Measurements from ENCODE around the gene PTBP1. TPM values are rescaled to one million over a fixed set of nuclear protein-coding genes. Genes with fewer than 3 reads are reported as not detected.
A peak's percentile ranks its signal among the peaks of the same experiment; 100 is the strongest.

Gene PTBP1
- total RNA-seq, 1 experiment from 2014 or later, result 712 TPM

DNA sequence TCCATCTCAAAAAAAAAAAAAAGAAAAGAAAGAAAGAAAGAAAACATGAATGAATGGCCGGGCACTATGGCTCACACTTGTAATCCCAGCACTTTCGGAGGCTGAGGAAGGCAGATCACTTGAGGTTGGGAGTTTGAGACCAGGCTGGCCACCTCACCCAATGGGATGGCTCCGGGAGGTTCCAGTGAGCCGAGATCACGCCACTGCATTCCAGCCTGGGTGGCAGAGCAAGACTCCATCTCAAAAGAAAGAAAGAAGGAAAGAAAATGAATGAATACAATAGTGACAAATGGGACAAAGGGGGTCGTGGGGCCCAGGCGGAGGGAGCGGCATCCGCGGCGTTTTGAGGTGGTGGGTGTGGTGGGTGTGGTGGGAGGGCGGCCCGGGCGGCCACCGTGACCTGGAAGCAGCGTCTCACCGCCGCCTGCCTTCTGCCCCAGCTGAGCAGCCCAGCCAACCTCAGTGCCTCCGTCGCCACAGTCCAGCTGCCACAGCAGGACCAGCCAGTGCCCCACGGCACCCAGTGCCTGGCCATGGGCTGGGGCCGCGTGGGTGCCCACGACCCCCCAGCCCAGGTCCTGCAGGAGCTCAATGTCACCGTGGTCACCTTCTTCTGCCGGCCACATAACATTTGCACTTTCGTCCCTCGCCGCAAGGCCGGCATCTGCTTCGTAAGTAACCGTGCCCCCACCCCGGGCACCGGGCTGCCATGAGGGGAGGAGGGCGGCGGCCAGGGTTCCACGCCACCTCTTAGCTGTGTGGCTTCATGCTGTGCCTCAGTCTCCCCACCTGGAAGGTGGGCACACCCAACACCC lies 48.7 kb downstream of the PTBP1 start:
- Histone ChIP-seq H4K8ac (replicated peaks; ENCODE audit: insufficient read length, low read depth, low read length) (no peak overlapping the region), H3K56ac (ENCODE audit: insufficient read length, low read depth, low read length) (no peak overlapping the region), H3K79me2 (ENCODE audit: insufficient read depth, low read length) (no peaks in the 10 kb centered on the region), H3K9ac (ENCODE audit: extremely low read depth, insufficient read length, low read length) (no peak overlapping the region), H2AK5ac (ENCODE audit: insufficient read length, low read length) (no peak overlapping the region), H2BK12ac (ENCODE audit: insufficient read length, low read depth, low read length) (no peak overlapping the region), H2BK120ac (ENCODE audit: low read depth, low read length, poor library complexity, severe bottlenecking) (no peak overlapping the region), H2AFZ (ENCODE audit: low read length) (no peak overlapping the region), H3K4ac (ENCODE audit: low read depth, low read length) (no peak overlapping the region), H2BK20ac (ENCODE audit: low read depth, low read length, poor library complexity, severe bottlenecking) (no peak overlapping the region), H3K18ac (ENCODE audit: insufficient read length, low read depth, low read length) (no peak overlapping the region), H3K27me3 (ENCODE audit: insufficient read depth, low read length) (peaks cover 3% of the 10 kb centered on the region; the same call in 1 of the 2 replicates), H3K14ac (ENCODE audit: insufficient read depth, low read length) (no peak overlapping the region), H3K23ac (ENCODE audit: insufficient read length, low read depth, low read length) (no peak overlapping the region), H3K79me1 (ENCODE audit: insufficient read depth, low read depth, low read length, poor library complexity, severe bottlenecking) (no peaks in the 10 kb centered on the region), H4K91ac (ENCODE audit: insufficient read length, low read depth, low read length) (no peak overlapping the region), H3K4me2 (ENCODE audit: insufficient read depth, insufficient read length, low read length) (no peak overlapping the region), H2BK5ac (ENCODE audit: insufficient read length, low read length) (no peak overlapping the region), H2BK15ac (ENCODE audit: low read depth, low read length) (no peak overlapping the region), H3K4me1 (ENCODE audit: insufficient read depth, low read length) (no peaks in the 10 kb centered on the region), H3T11ph (ENCODE audit: low read length) (no peak overlapping the region), H3K27ac (ENCODE audit: insufficient read length, low read depth, low read length) (no peak overlapping the region), H3K9me3 (ENCODE audit: control insufficient read depth, low read depth, low read length) (no peaks in the 10 kb centered on the region), H4K5ac (ENCODE audit: insufficient read length, low read depth, low read length) (no peak overlapping the region), H3K23me2 (ENCODE audit: insufficient read length, low read depth, low read length, poor library complexity, severe bottlenecking) (peaks cover 2% of the 10 kb centered on the region), H4K20me1 (ENCODE audit: control insufficient read depth, insufficient read depth, insufficient read length) (no peaks in the 10 kb centered on the region)
- H3K36me3 Mint-ChIP-seq (ENCODE audit: insufficient read depth in 1 of 3, low read depth in 3 of 3), result no peaks in the 10 kb centered on the region; a peak in 1 of 7 replicates
- H3K4me1 Mint-ChIP-seq, result peaks cover 2 to 11% of the 10 kb centered on the region in 2 experiments; a peak in 2 of 4 replicates
- peaks cover 0 to 4% of the 10 kb centered on the region in 2 experiments; a peak in 2 of 5 replicates for H3K9me3 Mint-ChIP-seq
- TF ChIP-seq, protein P1, sequence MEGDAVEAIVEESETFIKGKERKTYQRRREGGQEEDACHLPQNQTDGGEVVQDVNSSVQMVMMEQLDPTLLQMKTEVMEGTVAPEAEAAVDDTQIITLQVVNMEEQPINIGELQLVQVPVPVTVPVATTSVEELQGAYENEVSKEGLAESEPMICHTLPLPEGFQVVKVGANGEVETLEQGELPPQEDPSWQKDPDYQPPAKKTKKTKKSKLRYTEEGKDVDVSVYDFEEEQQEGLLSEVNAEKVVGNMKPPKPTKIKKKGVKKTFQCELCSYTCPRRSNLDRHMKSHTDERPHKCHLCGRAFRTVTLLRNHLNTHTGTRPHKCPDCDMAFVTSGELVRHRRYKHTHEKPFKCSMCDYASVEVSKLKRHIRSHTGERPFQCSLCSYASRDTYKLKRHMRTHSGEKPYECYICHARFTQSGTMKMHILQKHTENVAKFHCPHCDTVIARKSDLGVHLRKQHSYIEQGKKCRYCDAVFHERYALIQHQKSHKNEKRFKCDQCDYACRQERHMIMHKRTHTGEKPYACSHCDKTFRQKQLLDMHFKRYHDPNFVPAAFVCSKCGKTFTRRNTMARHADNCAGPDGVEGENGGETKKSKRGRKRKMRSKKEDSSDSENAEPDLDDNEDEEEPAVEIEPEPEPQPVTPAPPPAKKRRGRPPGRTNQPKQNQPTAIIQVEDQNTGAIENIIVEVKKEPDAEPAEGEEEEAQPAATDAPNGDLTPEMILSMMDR (conservative IDR thresholded peaks at IDR 0.05), result no peak
- H3K27me3 Mint-ChIP-seq (ENCODE audit: low read depth), result peaks cover 62% of the 10 kb centered on the region
- H3K4me3 Mint-ChIP-seq, result peak overlapping the region in 1 of 2 experiments; percentile 21; a peak in 1 of 5 replicates
- no peak for DNase-seq
- H3K27ac Mint-ChIP-seq, result peak overlapping the region in 2 of 3 experiments; percentile 34 to 65; a peak in 1 of 7 replicates
- WGBS (ENCODE audit: extremely low coverage, insufficient read length, low lambda C conversion rate), result no CpG with 5 or more reads among the region's 37 CpGs

Measured in H9 (cell line).